Measurements from ENCODE around the gene SPRR1A. TPM values are rescaled to one million over a fixed set of nuclear protein-coding genes. Genes with fewer than 3 reads are reported as not detected.

Gene SPRR1A, protein sequence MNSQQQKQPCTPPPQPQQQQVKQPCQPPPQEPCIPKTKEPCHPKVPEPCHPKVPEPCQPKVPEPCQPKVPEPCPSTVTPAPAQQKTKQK
- total RNA-seq, result not detected
- not detected for polyA plus RNA-seq (2013, experiment 1 of 2)
- not detected for polyA plus RNA-seq (2013, experiment 2 of 2)
- long read RNA-seq, experiment 1, result 0 reads
- long read RNA-seq, experiment 2, result 0 reads
- long read RNA-seq, experiment 3, result 0 reads
- long read RNA-seq, experiment 4, result 0 reads

DNA sequence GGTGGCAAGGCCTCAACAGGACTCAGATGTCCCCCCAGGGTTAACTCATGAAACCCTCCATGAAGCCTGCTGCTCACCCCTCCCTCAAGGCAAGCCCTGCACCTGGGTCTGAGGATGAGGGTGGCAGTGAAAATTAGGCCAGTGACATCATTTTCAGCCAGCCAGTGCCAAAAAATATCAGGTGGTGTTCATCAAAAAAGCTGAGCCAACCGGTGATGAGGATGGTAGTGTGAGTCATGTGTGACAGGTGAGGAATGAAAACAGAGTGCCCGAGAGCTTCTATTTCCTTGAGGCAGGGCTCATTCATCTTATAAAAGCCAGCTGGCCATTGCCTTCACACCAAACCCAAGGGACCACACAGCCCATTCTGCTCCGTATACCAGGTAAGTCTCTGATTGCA is at the start of gene SPRR1A:
TSS of gene SPRR1A (plus strand) at position 339 of the 400 bp plus-strand sequence. CDS start 1,150 bp downstream, outside the sequence.
- H3K9me3 ChIP-seq (ENCODE audit: control insufficient read depth, low read length), result peaks cover 26% of the 10 kb centered on the region
- peaks cover 50% of the 10 kb centered on the region for H3K9me3 Mint-ChIP-seq
- H3K4me1 Mint-ChIP-seq, result no peaks in the 10 kb centered on the region
- H3K27ac Mint-ChIP-seq, result no peak within 1 kb of the TSS
- H3K36me3 Mint-ChIP-seq (ENCODE audit: low read depth), result no peaks in the 10 kb centered on the region
- no peak for TF ChIP-seq CTCF (conservative IDR thresholded peaks at IDR 0.05)
- H3K4me3 ChIP-seq (ENCODE audit: low read length), result no peak within 1 kb of the TSS
- no peak within 1 kb of the TSS for H3K4me3 Mint-ChIP-seq
- H3K27me3 ChIP-seq (ENCODE audit: control insufficient read depth, insufficient read depth, low read length, poor library complexity, severe bottlenecking), result no peaks in the 10 kb centered on the region
- H3K27ac ChIP-seq (ENCODE audit: low read depth, low read length), result no peak within 1 kb of the TSS
- H3K9ac ChIP-seq (ENCODE audit: extremely low read depth, low read length, poor library complexity, severe bottlenecking), result no peak within 1 kb of the TSS
- no peak for DNase-seq
- H3K4me1 ChIP-seq (ENCODE audit: control insufficient read depth, insufficient read depth, low read length), result no peaks in the 10 kb centered on the region
- H3K27me3 Mint-ChIP-seq (ENCODE audit: insufficient read depth), result peaks cover 21% of the 10 kb centered on the region
- H3K36me3 ChIP-seq (ENCODE audit: control insufficient read depth, insufficient read depth, low read length), result no peaks in the 10 kb centered on the region
- WGBS, 2 experiments (ENCODE audit: insufficient coverage in 1 of 2, insufficient read length in 1 of 2), result 77 to 91% methylated on average over 2 to 3 of the region's 3 CpGs

GRCh38 chr1:152940614-152941013 is 43.3 kb upstream of the SPRR1A start:
- Mint-ChIP-seq H3K27ac (no peak overlapping the region), H3K27me3 (ENCODE audit: insufficient read depth) (peaks cover 1% of the 10 kb centered on the region), H3K4me3 (no peak overlapping the region), H3K9me3 (peaks cover 61% of the 10 kb centered on the region), H3K4me1 (no peaks in the 10 kb centered on the region), H3K36me3 (ENCODE audit: low read depth) (no peaks in the 10 kb centered on the region)
- H3K36me3 ChIP-seq (ENCODE audit: control insufficient read depth, insufficient read depth, low read length), result no peaks in the 10 kb centered on the region
- no peak for DNase-seq
- H3K9me3 ChIP-seq (ENCODE audit: control insufficient read depth, low read length), result peaks cover 25% of the 10 kb centered on the region
- WGBS, 2 experiments (ENCODE audit: insufficient coverage in 1 of 2, insufficient read length in 1 of 2), result 89% methylated on average over 1 of the region's 1 CpG; no CpG with 5 or more reads in 1 of the 2 experiments
- TF ChIP-seq CTCF (conservative IDR thresholded peaks at IDR 0.05), result no peak
- H3K27ac ChIP-seq (ENCODE audit: low read depth, low read length), result no peak overlapping the region
- H3K4me1 ChIP-seq (ENCODE audit: control insufficient read depth, insufficient read depth, low read length), result no peaks in the 10 kb centered on the region
- no peak overlapping the region for H3K4me3 ChIP-seq (ENCODE audit: low read length)
- no peaks in the 10 kb centered on the region for H3K27me3 ChIP-seq (ENCODE audit: control insufficient read depth, insufficient read depth, low read length, poor library complexity, severe bottlenecking)
- H3K9ac ChIP-seq (ENCODE audit: extremely low read depth, low read length, poor library complexity, severe bottlenecking), result no peak overlapping the region

GRCh38 chr1:152941037-152941711 is 42.7 kb upstream of the SPRR1A start:
- no peak overlapping the region for H3K27ac ChIP-seq (ENCODE audit: low read depth, low read length)
- no peak for TF ChIP-seq CTCF (conservative IDR thresholded peaks at IDR 0.05)
- Mint-ChIP-seq H3K36me3 (ENCODE audit: low read depth) (no peaks in the 10 kb centered on the region), H3K27ac (no peak overlapping the region), H3K4me1 (no peaks in the 10 kb centered on the region), H3K9me3 (peaks cover 61% of the 10 kb centered on the region), H3K27me3 (ENCODE audit: insufficient read depth) (peaks cover 1% of the 10 kb centered on the region), H3K4me3 (no peak overlapping the region)
- H3K9me3 ChIP-seq (ENCODE audit: control insufficient read depth, low read length), result peaks cover 20% of the 10 kb centered on the region
- no peaks in the 10 kb centered on the region for H3K4me1 ChIP-seq (ENCODE audit: control insufficient read depth, insufficient read depth, low read length)
- H3K9ac ChIP-seq (ENCODE audit: extremely low read depth, low read length, poor library complexity, severe bottlenecking), result no peak overlapping the region
- H3K4me3 ChIP-seq (ENCODE audit: low read length), result no peak overlapping the region
- WGBS, 2 experiments (ENCODE audit: insufficient coverage in 1 of 2, insufficient read length in 1 of 2), result 68 to 70% methylated on average over 3 to 8 of the region's 8 CpGs
- H3K27me3 ChIP-seq (ENCODE audit: control insufficient read depth, insufficient read depth, low read length, poor library complexity, severe bottlenecking), result no peaks in the 10 kb centered on the region
- DNase-seq, result no peak
- no peaks in the 10 kb centered on the region for H3K36me3 ChIP-seq (ENCODE audit: control insufficient read depth, insufficient read depth, low read length)

All from endodermal cell (in vitro differentiated cells).